ENCODE measurements around the gene TAF13. TPM values are rescaled to one million over a fixed set of nuclear protein-coding genes. Genes with fewer than 3 reads are reported as not detected.

Gene TAF13, protein sequence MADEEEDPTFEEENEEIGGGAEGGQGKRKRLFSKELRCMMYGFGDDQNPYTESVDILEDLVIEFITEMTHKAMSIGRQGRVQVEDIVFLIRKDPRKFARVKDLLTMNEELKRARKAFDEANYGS
- 39.8 and 42.3 TPM in 2 replicates for total RNA-seq
- long read RNA-seq, partial matches to known transcripts: 0 of 4 reads
- long read RNA-seq, other reads (novel, unspliced or antisense): 3 of 4 reads

DNA sequence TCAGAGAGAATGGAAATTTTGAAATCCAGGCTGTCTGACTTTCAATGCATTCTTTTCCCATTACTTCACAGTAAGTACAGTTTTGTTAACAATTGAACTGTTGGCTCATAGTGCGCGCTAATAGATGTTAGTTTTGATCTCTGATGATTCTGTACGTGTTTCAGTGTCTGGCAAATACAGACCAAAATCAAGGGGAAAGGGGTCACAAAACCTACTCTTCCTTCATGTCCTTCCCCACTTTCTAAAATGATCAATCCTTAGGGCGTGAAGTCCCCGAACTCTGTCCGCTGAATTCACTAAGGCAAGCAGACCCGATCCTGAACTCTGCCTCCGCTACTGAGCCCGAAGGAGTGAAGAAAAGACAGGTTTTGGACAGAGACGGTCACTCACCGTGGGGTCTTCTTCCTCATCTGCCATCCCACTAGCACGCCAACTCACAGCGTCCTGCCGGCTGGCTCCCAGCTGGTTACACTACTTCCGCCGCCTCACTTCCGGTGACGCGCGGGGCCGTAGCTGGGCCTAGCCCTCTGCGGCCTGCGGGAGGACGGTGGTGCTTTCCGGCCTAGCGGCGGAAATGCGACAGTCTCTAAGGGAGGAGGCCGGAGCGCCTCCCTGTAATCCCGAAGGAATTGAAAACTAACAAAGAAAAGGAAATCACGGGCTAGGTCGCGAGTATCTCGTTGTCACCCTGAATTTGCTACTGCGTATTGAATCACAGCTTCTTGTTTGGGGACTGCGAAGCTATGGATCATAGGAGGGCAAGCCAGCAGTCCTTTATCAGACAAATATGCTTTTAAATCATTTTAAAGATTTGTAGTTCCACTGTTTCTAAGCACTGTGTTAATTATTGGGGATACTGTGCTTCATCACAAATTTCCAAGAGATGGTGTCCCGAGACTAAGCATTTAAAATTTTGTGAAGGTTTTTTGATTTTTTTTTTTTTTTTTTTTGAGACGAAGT, at the start of gene TAF13:
TAF13 (minus strand) TSS at position 473 of the 960 bp plus-strand sequence; CDS start at position 417, 56 bp downstream.
- no peaks in the 10 kb centered on the region for H3K27me3 Mint-ChIP-seq (ENCODE audit: unreplicated experiment)

DNA sequence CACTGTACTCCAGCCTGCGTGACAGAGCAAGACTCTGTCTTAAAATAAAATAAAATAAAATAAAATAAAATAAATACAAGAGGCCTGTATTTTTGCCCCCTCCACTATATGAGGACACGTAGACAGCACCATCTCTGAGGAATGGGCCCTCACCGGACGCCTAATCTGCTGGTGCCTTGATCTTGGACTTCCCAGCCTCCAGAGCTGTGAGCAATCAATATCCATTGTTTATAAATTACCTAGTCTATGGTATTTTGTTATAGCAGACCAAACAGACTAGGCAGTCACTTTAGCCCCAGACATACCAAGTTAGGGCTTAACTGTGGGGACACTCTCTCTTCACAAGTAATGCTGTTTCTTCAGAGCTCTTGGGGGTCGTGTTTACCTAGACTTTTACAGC, 44.6 kb upstream of the TAF13 start:
- TF ChIP-seq, protein P1, sequence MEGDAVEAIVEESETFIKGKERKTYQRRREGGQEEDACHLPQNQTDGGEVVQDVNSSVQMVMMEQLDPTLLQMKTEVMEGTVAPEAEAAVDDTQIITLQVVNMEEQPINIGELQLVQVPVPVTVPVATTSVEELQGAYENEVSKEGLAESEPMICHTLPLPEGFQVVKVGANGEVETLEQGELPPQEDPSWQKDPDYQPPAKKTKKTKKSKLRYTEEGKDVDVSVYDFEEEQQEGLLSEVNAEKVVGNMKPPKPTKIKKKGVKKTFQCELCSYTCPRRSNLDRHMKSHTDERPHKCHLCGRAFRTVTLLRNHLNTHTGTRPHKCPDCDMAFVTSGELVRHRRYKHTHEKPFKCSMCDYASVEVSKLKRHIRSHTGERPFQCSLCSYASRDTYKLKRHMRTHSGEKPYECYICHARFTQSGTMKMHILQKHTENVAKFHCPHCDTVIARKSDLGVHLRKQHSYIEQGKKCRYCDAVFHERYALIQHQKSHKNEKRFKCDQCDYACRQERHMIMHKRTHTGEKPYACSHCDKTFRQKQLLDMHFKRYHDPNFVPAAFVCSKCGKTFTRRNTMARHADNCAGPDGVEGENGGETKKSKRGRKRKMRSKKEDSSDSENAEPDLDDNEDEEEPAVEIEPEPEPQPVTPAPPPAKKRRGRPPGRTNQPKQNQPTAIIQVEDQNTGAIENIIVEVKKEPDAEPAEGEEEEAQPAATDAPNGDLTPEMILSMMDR (IDR thresholded peaks at IDR 0.05): no peak
- Mint-ChIP-seq H3K9me3 (ENCODE audit: unreplicated experiment) (no peaks in the 10 kb centered on the region), H3K4me1 (ENCODE audit: unreplicated experiment) (no peaks in the 10 kb centered on the region), H3K27me3 (ENCODE audit: unreplicated experiment) (peaks cover 32% of the 10 kb centered on the region), H3K27ac (ENCODE audit: unreplicated experiment) (no peak overlapping the region), H3K4me3 (ENCODE audit: unreplicated experiment) (no peak overlapping the region), H3K36me3 (ENCODE audit: unreplicated experiment) (no peaks in the 10 kb centered on the region)
- DNase-seq (ENCODE audit: extremely low spot score, unreplicated experiment): no peak

More for the DNA sequence above, at the start of gene TAF13:
- Mint-ChIP-seq H3K36me3 (ENCODE audit: unreplicated experiment) (peaks cover 2% of the 10 kb centered on the region), H3K4me3 (ENCODE audit: unreplicated experiment) (peak within 1 kb of the TSS; percentile 95), H3K27ac (ENCODE audit: unreplicated experiment) (peak within 1 kb of the TSS; percentile 99), H3K4me1 (ENCODE audit: unreplicated experiment) (peaks cover 21% of the 10 kb centered on the region), H3K9me3 (ENCODE audit: unreplicated experiment) (no peaks in the 10 kb centered on the region)
- TF ChIP-seq, protein P1 (IDR thresholded peaks at IDR 0.05): peak; percentile 44
- DNase-seq (ENCODE audit: extremely low spot score, unreplicated experiment): peak; percentile 98

DNA sequence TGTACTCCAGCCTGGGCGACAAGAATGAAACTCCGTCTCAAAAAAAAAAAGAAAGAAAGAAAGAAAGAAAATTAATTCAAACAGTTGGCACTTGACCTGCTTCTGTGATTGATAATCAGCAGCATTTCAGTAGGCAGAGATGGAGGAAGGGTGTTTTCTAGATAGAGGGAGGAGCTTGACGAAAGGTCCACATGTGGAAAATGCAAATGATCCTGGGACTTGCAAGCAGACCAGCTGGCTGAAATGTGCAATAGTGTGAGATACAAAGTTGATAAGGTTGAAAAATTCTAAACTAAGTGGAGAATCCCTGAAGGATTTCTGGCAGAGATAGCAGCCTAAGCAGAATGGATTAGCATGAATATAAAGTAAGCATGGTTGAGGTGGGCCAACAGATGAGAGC, 42.3 kb upstream of the TAF13 start:
- H3K27me3 Mint-ChIP-seq (ENCODE audit: unreplicated experiment): peaks cover 46% of the 10 kb centered on the region
- H3K36me3 Mint-ChIP-seq (ENCODE audit: unreplicated experiment): peaks cover 3% of the 10 kb centered on the region
- no peaks in the 10 kb centered on the region for H3K9me3 Mint-ChIP-seq (ENCODE audit: unreplicated experiment)
- no peak for DNase-seq (ENCODE audit: extremely low spot score, unreplicated experiment)
- H3K4me3 Mint-ChIP-seq (ENCODE audit: unreplicated experiment): no peak overlapping the region
- H3K4me1 Mint-ChIP-seq (ENCODE audit: unreplicated experiment): peaks cover 9% of the 10 kb centered on the region
- no peak overlapping the region for H3K27ac Mint-ChIP-seq (ENCODE audit: unreplicated experiment)
- TF ChIP-seq, protein P1 (IDR thresholded peaks at IDR 0.05): no peak

DNA sequence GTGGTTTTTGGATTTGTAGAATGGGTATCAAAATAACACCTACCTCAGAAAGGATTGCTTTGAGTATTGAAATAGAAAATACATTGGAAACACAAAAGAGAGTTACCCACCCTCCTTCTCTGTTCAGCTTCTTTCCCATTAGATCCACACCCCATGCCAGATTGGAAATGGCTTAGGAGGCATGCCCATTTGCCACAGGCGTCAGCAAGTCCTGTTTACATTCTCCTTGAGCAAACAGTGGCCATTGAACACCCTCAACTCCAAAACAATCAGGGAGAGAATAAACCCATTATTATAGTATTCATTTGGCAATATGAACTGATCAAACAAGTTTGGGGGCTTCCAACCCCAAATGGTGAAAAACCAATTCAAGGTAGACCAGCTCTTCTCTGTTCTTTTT, 40.5 kb upstream of the TAF13 start:
- Mint-ChIP-seq H3K36me3 (ENCODE audit: unreplicated experiment) (peaks cover 3% of the 10 kb centered on the region), H3K9me3 (ENCODE audit: unreplicated experiment) (no peaks in the 10 kb centered on the region), H3K27me3 (ENCODE audit: unreplicated experiment) (peaks cover 54% of the 10 kb centered on the region), H3K4me1 (ENCODE audit: unreplicated experiment) (peaks cover 15% of the 10 kb centered on the region), H3K27ac (ENCODE audit: unreplicated experiment) (no peak overlapping the region), H3K4me3 (ENCODE audit: unreplicated experiment) (no peak overlapping the region)
- TF ChIP-seq, protein P1 (IDR thresholded peaks at IDR 0.05): no peak
- no peak for DNase-seq (ENCODE audit: extremely low spot score, unreplicated experiment)

DNA sequence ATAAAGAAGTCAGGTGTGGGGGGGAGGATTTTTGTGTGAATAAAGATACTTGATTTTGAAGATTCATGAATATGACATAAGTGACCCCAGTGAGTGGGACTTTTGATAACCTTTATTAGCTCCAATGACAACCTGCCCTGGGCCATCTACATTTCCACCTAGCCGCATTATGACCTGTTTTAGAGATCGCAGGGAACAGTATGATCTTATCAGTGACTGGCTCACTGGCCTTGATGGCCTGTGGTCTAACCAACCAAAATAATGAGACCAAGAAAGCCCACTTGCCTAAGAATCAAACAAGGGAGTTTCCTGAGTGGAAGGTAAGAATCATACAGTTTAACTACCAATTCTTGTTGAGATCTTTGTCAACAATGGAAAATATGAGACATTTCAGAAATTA, 39.9 kb upstream of the TAF13 start:
- TF ChIP-seq, protein P1 (IDR thresholded peaks at IDR 0.05): no peak
- no peaks in the 10 kb centered on the region for H3K9me3 Mint-ChIP-seq (ENCODE audit: unreplicated experiment)
- peaks cover 57% of the 10 kb centered on the region for H3K27me3 Mint-ChIP-seq (ENCODE audit: unreplicated experiment)
- DNase-seq (ENCODE audit: extremely low spot score, unreplicated experiment): no peak
- peaks cover 15% of the 10 kb centered on the region for H3K4me1 Mint-ChIP-seq (ENCODE audit: unreplicated experiment)
- peaks cover 3% of the 10 kb centered on the region for H3K36me3 Mint-ChIP-seq (ENCODE audit: unreplicated experiment)
- H3K27ac Mint-ChIP-seq (ENCODE audit: unreplicated experiment): no peak overlapping the region
- H3K4me3 Mint-ChIP-seq (ENCODE audit: unreplicated experiment): no peak overlapping the region
